SU-DHL-6 (cell line): Measurements from ENCODE around the gene SYS1.

Experiments
- H2AFZ ChIP-seq: fragments of 200-600 bp; sonication (generic); 2 replicates; pipeline ENCODE4 v1.6.1; 2014; ENCODE audit warnings: low read depth, mild to moderate bottlenecking, moderate library complexity, mixed read lengths, antibody characterized with exemption, low read length; ENCODE audit not compliant: severe bottlenecking
- H3F3A ChIP-seq: fragments of 200-600 bp; shearing (Covaris generic); 2 replicates; pipeline ENCODE4 v1.6.0; 2016; ENCODE audit warnings: antibody characterized with exemption, mild to moderate bottlenecking; ENCODE audit not compliant: insufficient read depth
- H3K27ac ChIP-seq: fragments of 200-600 bp; sonication (generic); 2 replicates; pipeline ENCODE4 v1.5.1; 2016; ENCODE audit warnings: low read depth, mild to moderate bottlenecking, low read length, moderate library complexity, mixed read lengths
- H3K27me3 ChIP-seq: fragments of 200-600 bp; sonication (generic), shearing (Covaris generic); 2 replicates; pipeline ENCODE4 v1.6.0; 2014; ENCODE audit warnings: mild to moderate bottlenecking, low read length
- H3K36me3 ChIP-seq: fragments of 200-600 bp; sonication (generic); 2 replicates; pipeline ENCODE4 v1.6.1; 2014; ENCODE audit warnings: mild to moderate bottlenecking, low read length, mixed read lengths
- H3K4me2 ChIP-seq: fragments of 300-600, 200-600 bp; shearing (Covaris generic), sonication (generic); 2 replicates; pipeline ENCODE4 v1.6.0; 2014; ENCODE audit warnings: low read length, low read depth, mild to moderate bottlenecking; ENCODE audit not compliant: poor library complexity, severe bottlenecking
- H3K4me3 ChIP-seq: fragments of 200-600 bp; sonication (generic); 2 replicates; pipeline ENCODE4 v1.5.1; 2014; ENCODE audit warnings: antibody characterized with exemption, low read length, mild to moderate bottlenecking, mixed read lengths; ENCODE audit not compliant: insufficient read depth, poor library complexity, severe bottlenecking
- H3K79me2 ChIP-seq: fragments of 200-600 bp; sonication (generic); 2 replicates; pipeline ENCODE4 v1.6.1; 2014; ENCODE audit warnings: mild to moderate bottlenecking, low read length, moderate library complexity; ENCODE audit not compliant: insufficient read depth
- H3K9ac ChIP-seq: fragments of 200-600 bp; sonication (generic); 2 replicates; pipeline ENCODE4 v1.7.0; 2014; ENCODE audit warnings: mild to moderate bottlenecking, low read length
- H3K9me2 ChIP-seq: fragments of 200-600 bp; sonication (generic); replicated peaks from 2 replicates; pipeline ENCODE4 v1.6.1; 2014; ENCODE audit warnings: low read length; ENCODE audit not compliant: insufficient read depth
- H3K9me3 ChIP-seq: fragments of 200-600 bp; sonication (generic); 2 replicates; pipeline ENCODE4 v1.6.1; 2014; ENCODE audit warnings: low read length, mixed read lengths; ENCODE audit not compliant: insufficient read depth
- H4K20me1 ChIP-seq: fragments of 200-600 bp; sonication (generic); 2 replicates; pipeline ENCODE4 v1.6.1; 2014; ENCODE audit warnings: low read depth, mild to moderate bottlenecking, antibody characterized with exemption, low read length, moderate library complexity, mixed read lengths
- CTCF ChIP-seq: fragments of 200-600 bp; sonication (generic); IDR thresholded peaks from one replicate; pipeline ENCODE4 v1.5.1; 2017; ENCODE audit warnings: antibody characterized with exemption, mild to moderate bottlenecking, low read length, moderate library complexity; ENCODE audit not compliant: insufficient read depth, poor library complexity, severe bottlenecking
- EZH2phosphoT487 ChIP-seq: fragments of 200-600 bp; sonication (generic), shearing (Covaris generic); conservative IDR thresholded peaks from 2 replicates; pipeline ENCODE4 v1.6.1; 2018; ENCODE audit warnings: mild to moderate bottlenecking, antibody characterized with exemption, low read length, moderate library complexity, mixed read lengths

SYS1 gene

GRCh38 chr20:45407783-45408645 is 45.1 kb downstream of the SYS1 start, which contains the start of gene DBNDD2:
TSS of gene DBNDD2 (plus strand) at chr20:45408289. CDS start at chr20:45408468, 179 bp downstream.
- H3F3A ChIP-seq, result no peaks in the 10 kb centered on the region
- H2AFZ ChIP-seq, result no peak within 1 kb of the TSS
- H3K27ac ChIP-seq, result no peak within 1 kb of the TSS
- no peak within 1 kb of the TSS for H3K9ac ChIP-seq
- H3K27me3 ChIP-seq, result no peaks in the 10 kb centered on the region; the same call in 1 of the 2 replicates
- H3K9me3 ChIP-seq, result no peaks in the 10 kb centered on the region
- no peaks in the 10 kb centered on the region for H3K79me2 ChIP-seq
- H4K20me1 ChIP-seq, result no peaks in the 10 kb centered on the region
- no peak within 1 kb of the TSS for H3K4me3 ChIP-seq
- H3K9me2 ChIP-seq, result no peaks in the 10 kb centered on the region
- no peak within 1 kb of the TSS for H3K4me2 ChIP-seq
- no peak for TF ChIP-seq EZH2phosphoT487
- no peak for TF ChIP-seq CTCF
- no peaks in the 10 kb centered on the region for H3K36me3 ChIP-seq

GRCh38 chr20:45408646-45409213 is 45.8 kb downstream of the SYS1 start:
- Histone ChIP-seq H3F3A (no peaks in the 10 kb centered on the region), H3K9ac (no peak overlapping the region), H3K79me2 (no peaks in the 10 kb centered on the region), H3K9me3 (no peaks in the 10 kb centered on the region), H3K4me2 (no peak overlapping the region), H2AFZ (no peak overlapping the region), H3K27ac (no peak overlapping the region), H3K9me2 (no peaks in the 10 kb centered on the region), H3K36me3 (no peaks in the 10 kb centered on the region), H3K4me3 (no peak overlapping the region), H4K20me1 (no peaks in the 10 kb centered on the region), H3K27me3 (no peaks in the 10 kb centered on the region; the same call in 1 of the 2 replicates)
- TF ChIP-seq CTCF (no peak), EZH2phosphoT487 (no peak)

GRCh38 chr20:45409521-45410272 is 46.7 kb downstream of the SYS1 start:
- Histone ChIP-seq H3K27me3 (no peaks in the 10 kb centered on the region; the same call in 1 of the 2 replicates), H3K4me3 (no peak overlapping the region)
- TF ChIP-seq CTCF, result no peak
- TF ChIP-seq EZH2phosphoT487, result no peak

More at GRCh38 chr20:45409521-45410272, 46.7 kb downstream of the SYS1 start:
- Histone ChIP-seq H3K36me3 (no peaks in the 10 kb centered on the region), H2AFZ (no peak overlapping the region), H4K20me1 (no peaks in the 10 kb centered on the region), H3K9me2 (no peaks in the 10 kb centered on the region), H3K9ac (no peak overlapping the region), H3F3A (peaks cover 1% of the 10 kb centered on the region; the same call in 1 of the 2 replicates), H3K4me2 (no peak overlapping the region), H3K79me2 (no peaks in the 10 kb centered on the region), H3K9me3 (no peaks in the 10 kb centered on the region), H3K27ac (no peak overlapping the region)
